MCF 10A (cell line): ENCODE measurements around the gene MTOR. TPM values are rescaled to one million over a fixed set of nuclear protein-coding genes. Genes with fewer than 3 reads are reported as not detected.
"Not testable (repeated sequence)": the region's sequence is repeated elsewhere in the genome, so short reads cannot be mapped to it uniquely, and the experiment has no call there.

Source experiments
- BruUV-seq: library from RNA; stranded (reverse); fragments of 400-500 nt; replicated peaks from 2 replicates; lab custom pipeline; 2021; lab: Mats Ljungman, UMichigan
- CTCF ChIA-PET: fragments of 300-600 bp; sonication (Branson Sonifier 250); formaldehyde crosslinking; extraction: SDS; loops from one replicate; lab custom pipeline; 2021; ENCODE audit warnings: antibody characterized with exemption, inconsistent platforms; lab: Yijun Ruan, JAX
- POLR2A ChIA-PET: fragments of 300-600, 350-650 bp; sonication (Branson Sonifier 250); formaldehyde crosslinking; extraction: SDS; loops from one replicate; lab custom pipeline; 2020; ENCODE audit warnings: antibody characterized with exemption, inconsistent platforms; lab: Yijun Ruan, JAX
- DNase-seq: peaks from one replicate; pipeline ENCODE4 v3.0.0-alpha.2; 2018; ENCODE audit not compliant: unreplicated experiment
- H3K27ac Mint-ChIP-seq: one replicate; pipeline ENCODE4 v1.8.0; 2022; ENCODE audit warnings: mild to moderate bottlenecking, low read depth, mixed read lengths; ENCODE audit not compliant: unreplicated experiment
- H3K27me3 Mint-ChIP-seq: one replicate; pipeline ENCODE4 v1.8.0; 2022; ENCODE audit warnings: mixed read lengths; ENCODE audit not compliant: insufficient read depth, unreplicated experiment
- H3K36me3 Mint-ChIP-seq: one replicate; pipeline ENCODE4 v1.8.0; 2022; ENCODE audit warnings: mild to moderate bottlenecking, moderate library complexity, mixed read lengths; ENCODE audit not compliant: insufficient read depth, unreplicated experiment
- H3K4me1 Mint-ChIP-seq: one replicate; pipeline ENCODE4 v1.8.0; 2022; ENCODE audit warnings: mixed read lengths; ENCODE audit not compliant: insufficient read depth, unreplicated experiment
- H3K4me3 Mint-ChIP-seq: one replicate; pipeline ENCODE4 v1.8.0; 2022; ENCODE audit warnings: mild to moderate bottlenecking, moderate library complexity, mixed read lengths; ENCODE audit not compliant: unreplicated experiment
- H3K9me3 Mint-ChIP-seq: one replicate; pipeline ENCODE4 v1.8.0; 2022; ENCODE audit warnings: mixed read lengths; ENCODE audit not compliant: unreplicated experiment
- intact Hi-C: fragments of 100-400 bp; cut with micrococcal nuclease; formaldehyde crosslinking; loops from 2 replicates; pipeline ENCODE4 v1.14.1; 2022
- total RNA-seq: library from RNA; stranded (reverse); gene quantifications from 2 replicates; pipeline ENCODE4 v1.2.3, GENCODE V29; 2022
- TF ChIP-seq, protein P1 (sequence below): fragments of 200-600 bp; IDR thresholded peaks from one replicate; pipeline ENCODE4 v1.8.0; 2022; ENCODE audit warnings: antibody characterized with exemption, mild to moderate bottlenecking; ENCODE audit not compliant: unreplicated experiment

Gene MTOR
- total RNA-seq, 1 experiment from 2014 or later = 45.9 TPM

DNA sequence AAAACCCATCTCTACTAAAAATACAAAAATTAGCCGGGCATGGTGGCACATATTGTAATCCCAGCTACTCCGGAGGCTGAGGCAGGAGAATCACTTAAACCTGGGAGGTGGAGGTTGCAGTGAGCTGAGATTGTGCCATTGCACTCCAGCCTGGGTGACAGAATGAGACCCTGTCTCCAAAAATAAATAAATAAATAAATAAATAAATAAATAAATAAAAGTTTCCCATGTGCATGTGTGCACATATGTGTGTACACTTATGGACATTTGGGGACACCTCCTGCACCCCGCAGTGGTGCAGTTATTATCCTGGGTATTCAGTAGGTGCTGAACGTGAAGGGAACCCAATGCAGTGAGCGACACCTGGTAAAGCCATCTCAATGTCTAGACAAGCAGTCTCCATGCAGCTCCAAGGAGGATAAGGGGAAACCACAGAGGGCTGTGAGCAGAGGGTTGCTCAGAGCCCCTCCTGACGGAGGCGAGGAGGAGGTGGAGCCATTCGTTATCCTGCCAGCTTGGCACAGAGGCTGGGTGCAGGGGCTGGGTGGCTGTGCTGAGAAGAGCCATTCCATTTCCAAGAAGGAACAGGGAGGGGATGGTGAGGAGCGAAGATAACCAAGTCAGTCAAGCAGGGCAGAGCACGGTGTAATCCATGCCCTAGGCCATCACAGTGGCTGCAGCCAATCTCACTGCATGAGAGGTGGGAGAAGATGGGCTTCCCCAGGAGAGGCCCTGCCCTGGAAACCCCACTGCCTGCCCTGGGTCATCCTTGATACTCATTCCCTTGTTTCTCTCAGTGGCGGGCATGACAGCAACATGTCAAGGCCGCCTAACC is 36.3 kb upstream of the MTOR start:
- Mint-ChIP-seq H3K36me3 (peaks cover 7% of the 10 kb centered on the region), H3K4me1 (no peaks in the 10 kb centered on the region), H3K4me3 (no peak overlapping the region), H3K27me3 (no peaks in the 10 kb centered on the region), H3K27ac (no peak overlapping the region), H3K9me3 (no peaks in the 10 kb centered on the region)
- intact Hi-C loops = no loop called here
- TF ChIP-seq, protein P1, sequence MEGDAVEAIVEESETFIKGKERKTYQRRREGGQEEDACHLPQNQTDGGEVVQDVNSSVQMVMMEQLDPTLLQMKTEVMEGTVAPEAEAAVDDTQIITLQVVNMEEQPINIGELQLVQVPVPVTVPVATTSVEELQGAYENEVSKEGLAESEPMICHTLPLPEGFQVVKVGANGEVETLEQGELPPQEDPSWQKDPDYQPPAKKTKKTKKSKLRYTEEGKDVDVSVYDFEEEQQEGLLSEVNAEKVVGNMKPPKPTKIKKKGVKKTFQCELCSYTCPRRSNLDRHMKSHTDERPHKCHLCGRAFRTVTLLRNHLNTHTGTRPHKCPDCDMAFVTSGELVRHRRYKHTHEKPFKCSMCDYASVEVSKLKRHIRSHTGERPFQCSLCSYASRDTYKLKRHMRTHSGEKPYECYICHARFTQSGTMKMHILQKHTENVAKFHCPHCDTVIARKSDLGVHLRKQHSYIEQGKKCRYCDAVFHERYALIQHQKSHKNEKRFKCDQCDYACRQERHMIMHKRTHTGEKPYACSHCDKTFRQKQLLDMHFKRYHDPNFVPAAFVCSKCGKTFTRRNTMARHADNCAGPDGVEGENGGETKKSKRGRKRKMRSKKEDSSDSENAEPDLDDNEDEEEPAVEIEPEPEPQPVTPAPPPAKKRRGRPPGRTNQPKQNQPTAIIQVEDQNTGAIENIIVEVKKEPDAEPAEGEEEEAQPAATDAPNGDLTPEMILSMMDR = no peak
- POLR2A ChIA-PET = no interaction called here
- DNase-seq = no peak
- CTCF ChIA-PET = interaction anchor here (0.7 kb wide), 1 partner anchor 16 kb away, joined by 4 read pairs; no protein-coding TSS in a partner anchor
- BruUV-seq = no TSS peak

DNA sequence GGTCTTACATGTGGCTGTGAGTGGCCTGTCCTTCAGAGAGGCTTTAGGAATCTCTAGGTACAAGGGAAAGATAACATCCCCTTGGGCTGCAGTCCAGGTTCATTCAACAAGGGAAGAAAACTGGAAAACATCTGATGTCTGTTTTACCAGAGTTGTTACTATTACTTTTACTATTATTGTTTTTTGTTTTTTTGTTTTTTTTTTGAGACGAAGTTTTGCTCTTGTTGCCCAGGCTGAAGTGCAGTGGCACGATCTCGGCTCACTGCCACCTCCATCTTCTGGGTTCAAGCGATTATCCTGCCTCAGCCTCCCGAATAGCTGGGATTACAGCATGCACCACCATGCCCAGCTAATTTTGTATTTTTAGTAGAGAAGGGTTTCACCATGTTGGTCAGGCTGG is 35.4 kb upstream of the MTOR start:
- H3K27ac Mint-ChIP-seq, H3K27me3 Mint-ChIP-seq, POLR2A ChIA-PET, BruUV-seq, H3K9me3 Mint-ChIP-seq, H3K4me1 Mint-ChIP-seq, DNase-seq, H3K4me3 Mint-ChIP-seq, intact Hi-C loops: not testable (repeated sequence)
- CTCF ChIA-PET = interaction anchor here (0.7 kb wide), 1 partner anchor 16 kb away, joined by 4 read pairs; no protein-coding TSS in a partner anchor
- peaks cover 12% of the 10 kb centered on the region for H3K36me3 Mint-ChIP-seq

DNA sequence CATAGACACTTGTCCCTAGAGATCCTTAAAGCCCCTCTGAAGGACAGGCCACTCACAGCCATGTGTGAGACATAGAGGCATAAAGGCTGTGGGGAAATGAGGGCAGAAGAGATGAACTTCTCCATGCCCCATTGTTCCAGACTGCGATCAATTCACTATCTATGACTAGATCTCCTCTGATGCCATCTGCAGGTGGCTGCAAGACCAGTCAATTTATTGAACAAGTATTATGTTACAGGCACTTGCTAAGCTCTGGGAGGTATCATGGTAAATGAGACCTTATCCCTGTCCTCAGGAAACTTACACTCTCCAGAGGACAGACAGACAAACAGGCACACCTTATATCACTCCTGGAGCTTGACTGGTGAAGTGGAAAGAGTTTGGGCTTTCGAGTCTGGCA is 33.6 kb upstream of the MTOR start:
- Mint-ChIP-seq H3K4me3 (no peak overlapping the region), H3K27ac (no peak overlapping the region), H3K36me3 (peaks cover 15% of the 10 kb centered on the region), H3K9me3 (no peaks in the 10 kb centered on the region), H3K4me1 (no peaks in the 10 kb centered on the region), H3K27me3 (no peaks in the 10 kb centered on the region)
- CTCF ChIA-PET = interaction anchor here (0.5 kb wide), 1 partner anchor 14 kb away, joined by 4 read pairs; no protein-coding TSS in a partner anchor
- no TSS peak for BruUV-seq
- POLR2A ChIA-PET = no interaction called here
- TF ChIP-seq, protein P1 = no peak
- no peak for DNase-seq
- intact Hi-C loops = no loop called here

DNA sequence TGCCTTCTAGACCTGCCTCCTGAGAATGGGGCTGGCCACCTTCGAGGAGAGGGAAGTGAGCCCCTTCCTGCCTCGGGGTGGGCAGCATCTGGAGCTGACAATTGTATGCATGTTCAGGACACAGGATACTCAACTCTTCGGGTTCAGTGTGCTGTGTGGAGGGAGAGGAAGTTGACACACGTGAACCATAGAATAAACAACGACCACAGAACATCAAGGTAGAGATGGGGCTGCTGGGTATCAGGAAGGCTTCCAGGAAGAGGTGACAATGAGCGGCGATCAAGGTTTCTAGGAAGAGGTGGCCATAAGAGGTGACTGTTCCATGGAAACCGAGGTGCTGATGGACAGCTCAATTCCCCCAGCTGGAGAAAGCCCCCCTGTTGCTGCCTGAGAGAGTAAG is 32.6 kb upstream of the MTOR start:
- Mint-ChIP-seq H3K27me3 (no peaks in the 10 kb centered on the region), H3K27ac (no peak overlapping the region), H3K36me3 (peaks cover 18% of the 10 kb centered on the region), H3K9me3 (no peaks in the 10 kb centered on the region), H3K4me1 (no peaks in the 10 kb centered on the region), H3K4me3 (no peak overlapping the region)
- intact Hi-C loops = no loop called here
- CTCF ChIA-PET = no interaction called here
- TF ChIP-seq, protein P1 = no peak
- POLR2A ChIA-PET = no interaction called here
- no TSS peak for BruUV-seq
- no peak for DNase-seq
